ENCODE data around the gene SORBS1.

- TF ChIP-seq NFIC (IDR thresholded peaks at IDR 0.05) (no peak), EP300 (IDR thresholded peaks at IDR 0.05; ENCODE audit: borderline replicate concordance) (no peak), MAX (IDR thresholded peaks at IDR 0.05) (no peak)
Observed at GRCh38 chr10:95547791-95548435, 13.3 kb downstream of the SORBS1 start.

Data from Ishikawa (cell line).